H1 (cell line): ENCODE data around the gene WASF3. TPM values are rescaled to one million over a fixed set of nuclear protein-coding genes. Genes with fewer than 3 reads are reported as not detected.

Experiments used
- CTCF ChIA-PET: fragments of 300-600 bp; sonication (Branson Sonifier 250); formaldehyde crosslinking; loops from one replicate; lab custom pipeline; 2021; ENCODE audit not compliant: partially characterized antibody; lab: Charles Lee
- POLR2A ChIA-PET: fragments of 300-600 bp; sonication (Branson Sonifier 250); formaldehyde crosslinking; loops from one replicate; lab custom pipeline; 2021; ENCODE audit warnings: inconsistent platforms; ENCODE audit not compliant: partially characterized antibody; lab: Charles Lee
- DNase-seq, 2 experiments: peaks; one replicate each; pipeline versions ENCODE4 v3.0.0 to v3.0.0-alpha.2; 2010 to 2022; ENCODE audit warnings: low spot score in 2 of 2, low read depth in 1 of 2, mixed read lengths in 1 of 2
- FAIRE-seq: peaks from 2 replicates; lab custom pipeline; 2011; peaks lifted over from hg19 to GRCh38; lab: Jason Lieb, UNC
- H2AFZ ChIP-seq: 2 replicates; pipeline ENCODE4 v1.8.1; 2012; ENCODE audit warnings: low read length, inconsistent platforms
- H2AK5ac ChIP-seq: 2 replicates; pipeline ENCODE4 v1.6.1; 2013; ENCODE audit warnings: low read depth, low read length
- H2BK120ac ChIP-seq: replicated peaks from 2 replicates; pipeline ENCODE3; 2013; ENCODE audit warnings: low read depth, low read length, inconsistent platforms
- H2BK12ac ChIP-seq: 2 replicates; pipeline ENCODE4 v1.6.1; 2013; ENCODE audit warnings: low read depth, low read length
- H2BK15ac ChIP-seq: 2 replicates; pipeline ENCODE4 v1.6.1; 2013; ENCODE audit warnings: low read length
- H2BK20ac ChIP-seq: 2 replicates; pipeline ENCODE4 v1.6.1; 2013; ENCODE audit warnings: low read length
- H2BK5ac ChIP-seq: 2 replicates; pipeline ENCODE4 v1.6.1; 2013; ENCODE audit warnings: low read depth, low read length
- H3K14ac ChIP-seq: 2 replicates; pipeline ENCODE4 v1.6.1; 2013; ENCODE audit warnings: inconsistent platforms; ENCODE audit not compliant: insufficient read length
- H3K18ac ChIP-seq: 2 replicates; pipeline ENCODE4 v1.6.1; 2013; ENCODE audit warnings: low read length; ENCODE audit errors: extremely low read depth
- H3K23ac ChIP-seq: 2 replicates; pipeline ENCODE4 v1.6.1; 2013; ENCODE audit warnings: inconsistent platforms; ENCODE audit not compliant: insufficient read length
- H3K23me2 ChIP-seq: 2 replicates; pipeline ENCODE4 v1.6.1; 2013; ENCODE audit warnings: low read depth, low read length
- H3K27ac ChIP-seq: 2 replicates; pipeline ENCODE4 v1.6.1; 2011; ENCODE audit warnings: low read depth, low read length, inconsistent platforms
- H3K27me3 ChIP-seq, 4 experiments: replicated peaks in 1 of 4; 1 replicate in 1 of 4; 2 replicates in 3 of 4; pipeline versions ENCODE4 v1.6.1 to v1.8.1; 2011 to 2013; ENCODE audit warnings: low read length in 3 of 4, mild to moderate bottlenecking in 3 of 4, inconsistent platforms in 2 of 4, mixed read lengths in 2 of 4, moderate library complexity in 1 of 4; ENCODE audit not compliant: control insufficient read depth in 3 of 4, insufficient read depth in 3 of 4; ENCODE audit errors: extremely low read depth in 1 of 4
- H3K36me3 ChIP-seq, 4 experiments: 2 replicates each; pipeline versions ENCODE4 v1.6.1 to v1.8.1; 2011 to 2013; ENCODE audit warnings: mild to moderate bottlenecking in 4 of 4, low read length in 3 of 4, moderate library complexity in 2 of 4, control low read depth in 1 of 4, inconsistent platforms in 1 of 4; ENCODE audit not compliant: insufficient read depth in 4 of 4, control insufficient read depth in 2 of 4
- H3K4ac ChIP-seq: replicated peaks from 2 replicates; pipeline ENCODE3; 2013; ENCODE audit warnings: low read length, low read depth, mixed read lengths, inconsistent platforms; ENCODE audit not compliant: insufficient read length
- H3K4me1 ChIP-seq, 4 experiments: replicated peaks in 1 of 4; 1 replicate in 1 of 4; 2 replicates in 3 of 4; pipeline versions ENCODE4 v1.6.1 to v1.8.1; 2011 to 2013; ENCODE audit warnings: low read length in 3 of 4, inconsistent platforms in 2 of 4, mixed read lengths in 1 of 4; ENCODE audit not compliant: insufficient read depth in 4 of 4, control insufficient read depth in 3 of 4
- H3K4me2 ChIP-seq, 2 experiments: 2 replicates each; pipeline versions ENCODE4 v1.6.1 to v1.8.1; 2011 to 2013; ENCODE audit warnings: low read depth in 2 of 2, low read length in 2 of 2, control low read depth in 1 of 2, inconsistent platforms in 1 of 2, mild to moderate bottlenecking in 1 of 2; ENCODE audit not compliant: insufficient read depth in 1 of 2
- H3K4me3 ChIP-seq, 4 experiments: fragments of 200-600, 300-600 bp in 1 of 4; sonication (generic), shearing (Covaris generic), sonication (Bioruptor Twin) in 1 of 4; 2 replicates each; pipeline versions ENCODE4 v1.5.1 to v1.8.1; 2011 to 2016; ENCODE audit warnings: low read length in 4 of 4, low read depth in 3 of 4, control low read depth in 2 of 4, inconsistent platforms in 2 of 4, mild to moderate bottlenecking in 2 of 4, mixed read lengths in 1 of 4, moderate library complexity in 1 of 4; ENCODE audit not compliant: insufficient read depth in 2 of 4; ENCODE audit errors: extremely low read depth in 1 of 4
- H3K56ac ChIP-seq: replicated peaks from 2 replicates; pipeline ENCODE3; 2013; ENCODE audit warnings: low read depth, mild to moderate bottlenecking, mixed read lengths, low read length, inconsistent platforms; ENCODE audit not compliant: insufficient read length
- H3K79me1 ChIP-seq: 2 replicates; pipeline ENCODE4 v1.6.1; 2013; ENCODE audit warnings: low read depth, low read length, control low read depth
- H3K79me2 ChIP-seq, 2 experiments: 2 replicates each; pipeline versions ENCODE4 v1.6.1 to v1.8.1; 2012 to 2013; ENCODE audit warnings: low read length in 2 of 2, mild to moderate bottlenecking in 2 of 2, inconsistent platforms in 1 of 2; ENCODE audit not compliant: insufficient read depth in 2 of 2, control insufficient read depth in 1 of 2
- H3K9ac ChIP-seq, 4 experiments: replicated peaks in 1 of 4; 1 replicate in 1 of 4; 2 replicates in 3 of 4; pipeline versions ENCODE4 v1.6.1 to v1.8.1; 2011 to 2013; ENCODE audit warnings: low read depth in 3 of 4, low read length in 3 of 4, control low read depth in 2 of 4, mild to moderate bottlenecking in 2 of 4, moderate library complexity in 2 of 4, inconsistent platforms in 1 of 4; ENCODE audit errors: extremely low read depth in 1 of 4
- H3K9me3 ChIP-seq, 2 experiments: 2 replicates each; pipeline versions ENCODE4 v1.6.1 to v1.8.1; 2012 to 2013; ENCODE audit warnings: mild to moderate bottlenecking in 2 of 2, moderate library complexity in 2 of 2, control low read depth in 1 of 2, inconsistent platforms in 1 of 2, low read depth in 1 of 2, low read length in 1 of 2, mixed read lengths in 1 of 2; ENCODE audit not compliant: insufficient read depth in 2 of 2
- H4K20me1 ChIP-seq, 2 experiments: replicated peaks in 1 of 2; 2 replicates each; pipeline versions ENCODE3 to v1.8.1; 2011 to 2013; ENCODE audit warnings: inconsistent platforms in 2 of 2, low read length in 2 of 2, mild to moderate bottlenecking in 1 of 2; ENCODE audit not compliant: insufficient read depth in 2 of 2, control insufficient read depth in 1 of 2
- H4K5ac ChIP-seq: 2 replicates; pipeline ENCODE4 v1.6.1; 2013; ENCODE audit warnings: low read length, low read depth, mixed read lengths, inconsistent platforms; ENCODE audit not compliant: insufficient read length
- H4K8ac ChIP-seq: 2 replicates; pipeline ENCODE4 v1.8.0; 2013; ENCODE audit warnings: mild to moderate bottlenecking, moderate library complexity, low read length, inconsistent platforms; ENCODE audit not compliant: insufficient read depth; ENCODE audit errors: extremely low read depth
- H4K91ac ChIP-seq: replicated peaks from 2 replicates; pipeline ENCODE3; 2013; ENCODE audit warnings: low read length, mixed read lengths, inconsistent platforms; ENCODE audit not compliant: insufficient read length
- JUN ChIP-seq: IDR thresholded peaks from 2 replicates; pipeline ENCODE4 v1.6.1; 2011; ENCODE audit warnings: low read depth, mild to moderate bottlenecking, improper control_type of control experiment, low read length
- WGBS, 2 experiments: shearing (Covaris generic) in 1 of 2; methylation state at CpG; one replicate each; pipeline versions ENCODE4 v1.1.6 to v1.1.7; 2013 to 2015; ENCODE audit warnings: low lambda C conversion rate in 2 of 2, mixed read lengths in 2 of 2, inconsistent platforms in 1 of 2, low coverage in 1 of 2, missing lambda C conversion rate in 1 of 2; ENCODE audit not compliant: insufficient replicate concordance in 2 of 2, insufficient coverage in 1 of 2, insufficient read length in 1 of 2; ENCODE audit errors: extremely low coverage in 1 of 2, missing lambda C conversion rate in 1 of 2; 5-methylcytosine and 5-hydroxymethylcytosine counted together
- polyA plus RNA-seq, 7 experiments: library from polyadenylated mRNA; depleted of rRNA in 3 of 7; stranded (reverse) in 5 of 7; unstranded in 2 of 7; fragments of >200 nt in 5 of 7; fragments of 200-250 nt in 2 of 7; gene quantifications; 1 replicate in 5 of 7; 2 replicates in 1 of 7; 4 replicates in 1 of 7; pipeline versions ENCODE4 v1.2.1 to v1.2.3, GENCODE V29; 2011 to 2013; ENCODE audit warnings: missing spikeins in 2 of 7, mixed read lengths in 2 of 7
- total RNA-seq: library from RNA; stranded (reverse); fragmentation: NEBNext Ultra II Directional; extraction: Animal tissue kit (Norgen Biotek cat#: 25700); gene quantifications from 2 replicates; pipeline ENCODE4 v1.2.1, GENCODE V29; 2021
- TF ChIP-seq, protein P1 (sequence below): IDR thresholded peaks from 2 replicates; pipeline ENCODE4 v1.6.1; 2012; ENCODE audit warnings: inconsistent platforms

Gene WASF3
- total and polyA plus RNA-seq, 2 of the 8 experiments (the other 6 are each of a cell fraction or from before 2014, with no cell fraction given), result 18.7 to 39.8 TPM

DNA sequence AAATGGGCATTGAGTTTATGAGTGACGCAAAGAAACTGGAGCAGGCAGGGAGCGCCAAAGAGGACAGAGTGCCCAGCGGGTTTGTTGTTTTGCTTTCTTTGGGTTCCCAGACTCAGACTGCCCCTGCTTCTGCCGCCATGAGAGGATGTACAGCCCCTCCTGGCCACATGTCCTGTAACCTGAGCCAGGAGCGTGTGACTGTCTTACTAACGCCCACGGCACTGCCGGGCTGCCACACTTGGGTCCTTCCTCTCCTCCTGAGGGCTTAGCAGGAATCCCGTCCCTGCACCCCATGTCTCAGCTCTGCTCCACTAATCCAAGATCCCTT lies 122.6 kb downstream of the WASF3 start:
- no peak overlapping the region for H2BK120ac ChIP-seq
- H3K18ac ChIP-seq, result no peak overlapping the region
- H4K8ac ChIP-seq, result no peak overlapping the region
- ChIA-PET POLR2A (interaction anchor here (0.8 kb wide), 1 partner anchor 12 kb away, joined by 3 read pairs; no protein-coding TSS in a partner anchor), CTCF (interaction anchor here (1.3 to 1.9 kb wide), 4 partner anchors 12 to 25 kb away, joined by 3 to 12 read pairs (median 4); no protein-coding TSS in a partner anchor)
- no peaks in the 10 kb centered on the region for H3K27me3 ChIP-seq
- TF ChIP-seq, protein P1, sequence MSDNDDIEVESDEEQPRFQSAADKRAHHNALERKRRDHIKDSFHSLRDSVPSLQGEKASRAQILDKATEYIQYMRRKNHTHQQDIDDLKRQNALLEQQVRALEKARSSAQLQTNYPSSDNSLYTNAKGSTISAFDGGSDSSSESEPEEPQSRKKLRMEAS, result peak; percentile 31
- TF ChIP-seq JUN, result no peak
- peaks cover 9 to 15% (median 11%) of the 10 kb centered on the region in 4 experiments; a peak in 5 of 8 replicates for H3K36me3 ChIP-seq
- no peak for FAIRE-seq
- no peak overlapping the region for H2BK20ac ChIP-seq
- H3K56ac ChIP-seq, result no peak overlapping the region
- no peak overlapping the region for H3K4ac ChIP-seq
- H3K4me1 ChIP-seq, result peaks cover 0 to 5% (median 2%) of the 10 kb centered on the region in 4 experiments; a peak in 3 of 7 replicates
- H2AK5ac ChIP-seq, result peak overlapping the region; percentile 48; the same call in 1 of the 2 replicates
- H3K23ac ChIP-seq, result no peak overlapping the region
- peak overlapping the region in 1 of 2 experiments; percentile 6; a peak in 1 of 4 replicates for H3K4me2 ChIP-seq
- no peaks in the 10 kb centered on the region for H3K79me2 ChIP-seq
- no peak overlapping the region for H3K27ac ChIP-seq
- no peak overlapping the region for H3K14ac ChIP-seq
- no peaks in the 10 kb centered on the region for H3K23me2 ChIP-seq
- no peak overlapping the region for H4K5ac ChIP-seq
- H2AFZ ChIP-seq, result 0 out of 2 replicates have a peak overlapping the region, but pooled peaks have one; percentile 34
- no peak overlapping the region for H3K4me3 ChIP-seq
- WGBS, 2 experiments, result 66% methylated on average over 9 of the region's 9 CpGs; no CpG with 5 or more reads in 1 of the 2 experiments
- no peaks in the 10 kb centered on the region for H3K9me3 ChIP-seq
- no peak overlapping the region for H2BK15ac ChIP-seq
- DNase-seq, result no peak
- H4K20me1 ChIP-seq, result no peaks in the 10 kb centered on the region
- peak overlapping the region in 1 of 4 experiments; percentile 19; a peak in 1 of 7 replicates for H3K9ac ChIP-seq
- no peaks in the 10 kb centered on the region for H3K79me1 ChIP-seq
- H2BK5ac ChIP-seq, result no peak overlapping the region
- no peak overlapping the region for H2BK12ac ChIP-seq
- no peak overlapping the region for H4K91ac ChIP-seq
